NCI-H2107 treated with DMSO at 0.1 percent for 48 hours (cell line): ENCODE measurements around the gene C12orf57.
A peak's percentile ranks its signal among the peaks of the same experiment; 100 is the strongest.

Source experiments
- DNase-seq: peaks from one replicate; lab custom pipeline; 2025; ENCODE audit not compliant: unreplicated experiment; lab: John Stamatoyannopoulos, UW

The C12orf57 gene

GRCh38 chr12:6952121-6952862 lies 8.5 kb downstream of the C12orf57 start:
- DNase-seq = no peak

GRCh38 chr12:6952863-6953441 lies 9.1 kb downstream of the C12orf57 start:
- no peak for DNase-seq

DNA sequence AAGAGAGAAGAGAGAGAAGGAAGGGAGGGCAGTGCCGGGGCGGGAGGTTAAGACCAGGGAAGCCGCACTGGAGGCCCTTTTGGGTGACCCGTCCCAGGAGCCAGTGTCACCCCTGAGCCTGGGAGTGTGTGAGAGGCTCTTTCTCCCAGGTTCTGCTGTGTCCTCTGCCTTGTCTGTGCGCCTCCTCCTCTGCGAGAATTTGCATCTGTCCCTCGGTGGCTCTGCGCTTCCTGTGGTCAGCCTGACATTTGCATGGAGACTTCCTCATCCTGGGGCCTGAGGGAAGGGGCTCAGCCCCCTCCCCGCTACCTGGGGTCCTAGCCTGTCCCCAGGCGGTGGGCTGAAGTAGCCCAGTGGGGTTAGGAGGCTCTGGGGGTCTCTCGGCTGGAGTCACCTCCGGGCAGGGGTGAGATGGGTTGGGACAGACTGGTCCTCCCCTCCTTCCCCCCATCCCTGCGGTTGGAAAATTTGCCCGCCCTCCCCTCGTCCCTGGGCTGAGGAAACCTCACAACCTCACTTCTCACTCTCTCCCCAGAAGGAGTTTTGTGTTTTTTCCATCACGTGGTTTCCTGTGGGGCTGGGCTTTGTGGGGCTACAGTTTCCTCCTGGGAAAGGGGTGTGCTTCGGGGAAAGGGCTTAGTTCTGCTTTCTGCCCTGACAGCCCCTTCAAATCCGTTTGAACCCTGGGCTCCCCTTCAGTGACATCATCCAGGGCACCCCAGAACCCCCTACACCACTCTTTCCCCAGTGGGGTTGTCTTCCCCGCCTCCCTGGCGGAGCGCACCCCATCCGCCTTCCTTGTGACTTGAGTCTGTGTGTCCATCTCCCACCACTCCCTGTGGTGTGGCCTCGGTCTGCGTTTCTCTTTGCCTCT lies 9.9 kb downstream of the C12orf57 start:
- no peak for DNase-seq

DNA sequence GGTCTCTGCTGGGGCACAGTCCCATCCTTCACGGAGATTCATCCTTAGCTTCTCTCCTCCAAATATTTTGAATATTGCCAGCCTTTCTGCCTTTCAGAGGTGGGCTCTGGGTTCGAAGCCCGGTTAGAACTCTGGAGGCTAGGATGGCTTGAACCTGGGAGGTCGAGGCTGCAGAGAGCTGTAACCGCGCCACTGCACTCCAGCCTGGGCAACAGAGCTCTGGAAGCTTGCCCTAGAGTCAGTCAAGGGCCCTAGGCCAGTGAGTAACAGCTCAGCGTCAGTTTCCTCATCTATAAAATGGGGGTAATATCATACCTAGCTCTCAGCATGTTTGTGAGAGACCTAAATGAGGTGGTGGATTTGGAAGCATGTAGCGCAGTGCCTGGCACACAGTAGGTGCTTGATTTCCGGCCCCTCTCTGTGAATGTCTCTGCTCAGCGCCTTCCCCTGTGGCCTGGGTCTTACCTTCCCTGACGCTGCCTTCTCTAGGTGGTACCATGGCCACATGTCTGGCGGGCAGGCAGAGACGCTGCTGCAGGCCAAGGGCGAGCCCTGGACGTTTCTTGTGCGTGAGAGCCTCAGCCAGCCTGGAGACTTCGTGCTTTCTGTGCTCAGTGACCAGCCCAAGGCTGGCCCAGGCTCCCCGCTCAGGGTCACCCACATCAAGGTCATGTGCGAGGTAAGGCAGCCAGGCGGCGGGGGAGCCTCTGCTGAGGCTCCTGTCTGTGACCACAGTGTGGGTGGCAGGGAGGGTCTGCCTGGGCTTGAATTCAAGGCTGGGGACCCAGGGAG lies 10.7 kb downstream of the C12orf57 start:
- no peak for DNase-seq

GRCh38 chr12:6955108-6956020 lies 11.5 kb downstream of the C12orf57 start:
- DNase-seq = no peak

DNA sequence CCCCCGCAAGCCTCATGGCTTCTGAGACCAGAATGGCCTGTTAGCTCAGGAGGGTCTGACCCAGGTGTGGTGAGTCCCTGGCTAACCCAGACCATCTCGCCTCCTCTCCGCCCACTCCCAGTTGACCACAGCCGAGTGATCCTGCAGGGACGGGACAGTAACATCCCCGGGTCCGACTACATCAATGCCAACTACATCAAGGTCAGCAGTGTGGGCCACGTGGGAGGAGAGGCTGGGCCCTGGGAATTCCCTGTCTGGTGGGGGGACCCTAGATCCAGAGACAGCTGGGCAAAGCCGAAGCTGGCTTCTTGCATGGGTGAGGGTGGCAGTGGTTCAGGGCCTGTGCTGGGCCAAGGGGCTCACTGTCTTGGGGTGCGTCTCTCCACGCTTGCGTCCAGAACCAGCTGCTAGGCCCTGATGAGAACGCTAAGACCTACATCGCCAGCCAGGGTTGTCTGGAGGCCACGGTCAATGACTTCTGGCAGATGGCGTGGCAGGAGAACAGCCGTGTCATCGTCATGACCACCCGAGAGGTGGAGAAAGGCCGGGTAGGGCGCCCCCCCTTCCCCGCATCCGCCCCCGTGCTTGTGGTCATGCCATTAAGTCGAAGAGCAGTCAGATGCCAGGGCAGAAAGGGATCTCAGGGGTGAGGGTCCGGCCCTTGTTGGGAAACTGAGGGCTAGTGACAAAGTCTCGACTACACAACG lies 12.4 kb downstream of the C12orf57 start:
- no peak for DNase-seq

GRCh38 chr12:6957151-6957701 lies 13.4 kb downstream of the C12orf57 start:
- DNase-seq = no peak

DNA sequence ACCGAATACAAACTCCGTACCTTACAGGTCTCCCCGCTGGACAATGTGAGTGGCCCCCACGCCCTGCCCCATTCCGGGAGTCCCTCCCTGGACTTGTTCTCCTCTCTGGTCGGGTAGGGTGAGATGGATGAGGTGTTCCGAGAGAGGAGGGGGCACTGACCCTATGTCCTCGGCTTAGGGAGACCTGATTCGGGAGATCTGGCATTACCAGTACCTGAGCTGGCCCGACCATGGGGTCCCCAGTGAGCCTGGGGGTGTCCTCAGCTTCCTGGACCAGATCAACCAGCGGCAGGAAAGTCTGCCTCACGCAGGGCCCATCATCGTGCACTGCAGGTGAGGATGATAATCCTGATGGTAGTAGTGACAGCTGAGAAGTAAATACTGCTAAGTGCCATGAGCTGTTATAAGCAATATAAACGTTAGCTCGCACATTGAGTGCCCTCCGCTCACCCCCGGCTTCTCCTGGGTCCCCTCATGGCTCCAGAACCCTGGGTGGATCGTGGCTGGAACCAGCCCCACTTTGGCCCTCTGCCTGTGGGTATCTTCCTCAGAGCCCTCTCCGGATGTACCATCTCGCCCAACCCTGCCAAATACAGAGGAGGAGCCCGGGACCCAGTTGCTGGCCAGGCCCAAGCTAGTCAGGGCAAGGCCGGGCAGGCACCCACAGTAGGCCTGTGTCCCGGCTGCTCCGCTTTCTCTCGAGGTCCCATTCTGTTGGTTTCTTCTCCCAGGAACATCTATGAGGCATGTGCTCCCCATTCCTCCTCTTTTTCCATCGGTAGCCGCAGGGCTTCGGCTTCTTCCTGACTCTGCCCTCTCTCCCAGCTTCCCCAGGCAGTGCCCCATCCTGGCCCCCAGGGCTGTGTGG lies 14.2 kb downstream of the C12orf57 start:
- no peak for DNase-seq

DNA sequence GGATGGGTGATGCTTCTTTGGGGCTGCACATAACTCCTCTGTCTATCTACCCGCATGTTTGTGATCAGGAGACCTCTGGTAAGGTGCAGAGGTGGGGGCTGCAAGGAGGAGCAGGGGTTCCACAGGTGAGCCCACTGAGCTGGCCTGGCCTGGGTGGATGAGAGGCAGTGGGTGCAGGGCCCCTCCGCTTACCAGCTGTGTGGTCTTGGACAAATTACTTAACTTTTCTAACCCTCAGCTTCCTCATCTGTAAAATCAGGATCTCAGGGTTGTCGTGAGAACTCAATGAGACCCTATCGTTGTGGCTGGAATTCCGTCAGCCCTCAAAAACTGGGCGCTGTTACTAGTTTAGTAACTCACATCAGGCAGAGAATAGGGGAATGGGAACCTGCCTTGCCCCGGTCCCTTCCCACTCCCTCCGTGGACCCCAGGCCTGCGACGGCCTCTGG lies 14.8 kb downstream of the C12orf57 start:
- DNase-seq = no peak

GRCh38 chr12:6959058-6959804 lies 15.4 kb downstream of the C12orf57 start:
- DNase-seq = no peak

- DNase-seq = no peak
Measured at GRCh38 chr12:6959805-6960592, 16.2 kb downstream of the C12orf57 start.

DNA sequence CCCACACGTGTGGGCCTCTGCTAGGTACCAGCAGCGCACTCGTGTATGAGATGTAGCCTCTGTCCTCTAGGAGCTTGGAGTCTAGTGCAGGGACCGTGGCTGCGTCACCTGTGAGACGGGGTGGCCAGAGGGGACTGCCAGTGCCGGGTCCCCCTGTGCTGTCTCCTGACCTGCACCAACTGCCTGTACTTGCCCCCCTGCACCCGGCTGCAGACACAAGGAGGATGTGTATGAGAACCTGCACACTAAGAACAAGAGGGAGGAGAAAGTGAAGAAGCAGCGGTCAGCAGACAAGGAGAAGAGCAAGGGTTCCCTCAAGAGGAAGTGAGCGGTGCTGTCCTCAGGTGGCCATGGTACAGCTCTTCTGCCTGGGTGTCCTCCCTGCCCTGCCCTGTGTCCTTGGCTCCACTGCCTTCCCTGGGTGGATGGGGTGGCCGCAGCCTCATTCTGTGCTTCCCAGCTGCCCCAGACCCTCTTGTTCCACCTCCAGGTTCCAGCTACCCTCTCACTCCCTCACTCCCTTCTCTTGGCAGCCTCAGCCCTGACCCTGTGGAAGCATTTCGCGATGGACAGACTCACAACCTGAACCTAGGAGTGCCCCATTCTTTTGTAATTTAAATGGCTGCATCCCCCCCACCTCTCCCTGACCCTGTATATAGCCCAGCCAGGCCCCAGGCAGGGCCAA lies 16.9 kb downstream of the C12orf57 start:
- DNase-seq = no peak

DNA sequence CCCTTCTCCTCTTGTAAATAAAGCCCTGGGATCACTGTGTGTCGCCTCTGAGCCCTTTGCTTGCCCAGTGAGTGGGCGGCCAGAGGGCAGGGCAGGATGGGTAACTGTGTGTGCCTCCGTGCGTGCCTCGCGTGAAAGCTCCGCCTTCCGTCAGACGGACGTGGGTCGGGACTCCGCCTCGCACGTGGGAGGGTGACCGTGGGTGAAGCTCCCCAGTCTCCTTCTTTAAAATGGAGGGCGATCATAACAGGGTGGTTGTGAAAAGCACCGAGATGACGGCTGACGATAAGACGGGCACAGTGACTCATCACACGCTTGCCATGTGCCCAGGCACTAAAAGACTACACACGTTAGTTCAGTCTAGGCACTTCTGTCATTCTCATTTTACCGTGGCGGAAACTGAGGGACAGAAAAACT lies 17.5 kb downstream of the C12orf57 start:
- DNase-seq = no peak

- DNase-seq = peak; percentile 93
Measured at GRCh38 chr12:6961695-6962284, 18.0 kb downstream of the C12orf57 start.

DNA sequence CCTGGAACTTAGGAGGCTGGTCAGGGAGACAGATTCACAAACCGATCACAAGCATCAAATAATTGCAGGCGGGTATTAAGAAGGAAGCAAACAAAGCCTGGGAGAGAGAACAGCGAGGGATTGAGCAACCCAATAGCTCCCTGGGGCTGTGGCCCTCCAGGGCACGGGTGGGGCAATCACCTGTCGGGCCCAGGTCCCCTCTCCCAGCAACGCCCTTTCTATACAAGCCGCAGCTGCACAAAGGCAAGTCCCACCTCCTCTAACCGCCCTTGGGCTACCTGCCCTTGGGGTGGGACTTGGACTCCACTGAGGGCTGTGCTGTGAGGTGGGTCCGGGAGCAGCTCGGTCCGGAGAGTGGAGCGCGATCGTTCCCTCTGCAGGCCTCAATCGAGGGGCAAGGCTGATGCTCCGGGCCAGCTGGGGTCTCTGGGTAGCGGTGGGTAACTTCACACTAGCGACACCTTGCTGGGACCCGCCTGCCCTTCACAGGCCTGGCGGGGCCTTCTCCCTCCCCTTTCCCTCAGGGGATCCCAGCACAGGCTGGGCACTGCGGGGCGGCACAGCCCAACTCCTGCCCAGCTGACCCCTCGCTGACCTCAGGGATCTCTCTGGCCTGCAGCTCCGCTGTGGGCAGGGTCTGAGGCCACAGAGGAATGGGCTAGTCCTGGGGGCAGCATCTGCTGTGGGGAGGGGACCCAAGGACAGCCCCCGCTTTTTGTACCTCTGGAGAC lies 18.6 kb downstream of the C12orf57 start:
- peak; percentile 93 for DNase-seq
